Neural progenitor cell (in vitro differentiated cells): ENCODE measurements around the gene HES5.

Experiments used
- CTCF ChIP-seq: fragments of 200-600 bp; sonication (generic); IDR thresholded peaks from 2 replicates; pipeline ENCODE4 v1.5.1; 2017; ENCODE audit warnings: antibody characterized with exemption, mild to moderate bottlenecking
- EZH2 ChIP-seq: fragments of 200-600 bp; sonication (generic); IDR thresholded peaks from 2 replicates; pipeline ENCODE4 v1.6.1; 2017; ENCODE audit warnings: antibody characterized with exemption, mild to moderate bottlenecking, moderate library complexity
- EZH2phosphoT487 ChIP-seq: fragments of 200-600 bp; sonication (generic); IDR thresholded peaks from 2 replicates; pipeline ENCODE4 v1.6.1; 2017; ENCODE audit warnings: antibody characterized with exemption

GRCh38 chr1:2529784-2530512, at the start of gene HES5:
- no peak for TF ChIP-seq EZH2phosphoT487
- TF ChIP-seq CTCF, result no peak
- peak; percentile 63 for TF ChIP-seq EZH2
